Skeletal muscle tissue (tissue), 4 donors: Measurements from ENCODE around the gene PHF11. TPM values are rescaled to one million over a fixed set of nuclear protein-coding genes. Genes with fewer than 3 reads are reported as not detected.

ENCODE experiments used
- H3K27ac ChIP-seq: one replicate; pipeline ENCODE4 v1.7.0; 2013; ENCODE audit warnings: mild to moderate bottlenecking, low read depth, low read length, inconsistent platforms
- H3K27me3 ChIP-seq, 3 donors: one replicate each; pipeline ENCODE4 v1.7.0; 2013; ENCODE audit warnings: low read length in 3 of 3; ENCODE audit not compliant: control insufficient read depth in 3 of 3, insufficient read depth in 3 of 3
- H3K36me3 ChIP-seq, 3 donors: one replicate each; pipeline ENCODE4 v1.7.0; 2013; ENCODE audit warnings: low read length in 3 of 3; ENCODE audit not compliant: control insufficient read depth in 3 of 3, insufficient read depth in 3 of 3
- H3K4me1 ChIP-seq, 3 donors: one replicate each; pipeline ENCODE4 v1.7.0; 2013; ENCODE audit warnings: low read length in 3 of 3, mild to moderate bottlenecking in 3 of 3; ENCODE audit not compliant: control insufficient read depth in 3 of 3, insufficient read depth in 3 of 3
- H3K4me3 ChIP-seq, 3 donors: one replicate each; pipeline ENCODE4 v1.7.0; 2013; ENCODE audit warnings: low read length in 3 of 3
- H3K9ac ChIP-seq, 3 donors: one replicate each; pipeline ENCODE4 v1.7.0; 2013; ENCODE audit warnings: low read length in 3 of 3, mild to moderate bottlenecking in 3 of 3, moderate library complexity in 2 of 3, low read depth in 1 of 3
- H3K9me3 ChIP-seq, 3 donors: one replicate each; pipeline ENCODE4 v1.7.0; 2013; ENCODE audit warnings: low read length in 3 of 3; ENCODE audit not compliant: control insufficient read depth in 3 of 3
- total RNA-seq: library from RNA; depleted of rRNA; stranded (reverse); fragments of >200 nt; gene quantifications from one replicate; pipeline ENCODE4 v1.2.3, GENCODE V29; 2014
- donor health status: Osteomylitis.

The PHF11 gene
- 9.9 TPM for total RNA-seq

DNA sequence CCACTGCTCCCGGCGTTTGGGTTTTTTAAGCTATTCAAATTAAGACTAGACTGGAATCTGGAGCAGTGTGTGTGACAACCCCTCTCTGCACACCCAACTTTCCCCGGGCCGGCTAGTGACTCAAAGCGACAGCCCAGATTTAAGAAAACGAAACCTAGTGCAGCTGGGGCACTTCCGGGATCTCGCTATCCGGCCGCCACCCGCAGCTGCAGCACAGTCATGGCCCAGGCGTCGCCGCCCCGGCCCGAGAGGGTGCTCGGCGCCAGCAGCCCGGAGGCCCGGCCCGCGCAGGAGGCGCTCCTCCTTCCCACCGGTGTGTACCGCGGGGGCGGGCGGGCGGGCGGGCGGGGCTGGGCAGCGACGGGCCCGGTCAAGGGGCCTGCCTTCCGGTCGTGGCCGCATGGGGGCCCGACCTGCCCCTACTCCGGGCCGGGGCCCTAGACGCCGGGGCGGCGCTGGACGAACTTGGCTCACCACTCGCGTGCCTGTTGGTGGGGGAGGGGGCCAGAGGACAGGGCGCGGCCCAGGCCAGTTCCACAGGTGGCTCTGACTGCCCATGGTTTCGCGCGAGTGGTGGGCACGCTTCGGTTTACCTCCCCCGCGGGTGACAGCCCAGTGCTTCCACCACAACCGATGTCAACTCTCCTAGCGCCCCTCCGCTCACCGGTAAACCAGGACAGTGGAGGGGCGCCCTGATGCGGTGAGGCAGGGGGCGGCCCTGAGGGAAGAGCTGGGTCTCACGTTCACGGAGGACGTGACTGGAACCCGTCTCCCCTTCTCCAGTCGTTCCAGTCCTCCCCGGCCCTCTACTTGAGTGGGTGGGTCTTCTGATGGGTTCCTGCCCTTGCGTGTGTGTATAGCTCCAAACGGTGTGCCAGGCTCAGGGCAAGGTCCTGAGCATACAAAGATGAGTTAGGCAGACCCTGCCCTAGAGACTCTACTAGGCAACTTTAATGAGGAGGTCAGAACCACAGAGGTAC is at the start of gene PHF11:
PHF11 (plus strand) TSS at position 171 of the 980 bp plus-strand sequence; CDS start at position 220, 49 bp downstream.
- Histone ChIP-seq H3K9ac (peak within 1 kb of the TSS; percentile 78 to 84 (median 79)), H3K9me3 (no peaks in the 10 kb centered on the region), H3K4me3 (peak within 1 kb of the TSS; percentile 73 to 87 (median 79)), H3K36me3 (peaks cover 0 to 2% (median 0%) of the 10 kb centered on the region in 3 donors), H3K27me3 (no peaks in the 10 kb centered on the region), H3K4me1 (peaks cover 5 to 8% (median 7%) of the 10 kb centered on the region in 3 donors), H3K27ac (peak within 1 kb of the TSS; percentile 83)

- H3K9me3 ChIP-seq: no peaks in the 10 kb centered on the region
- peaks cover 0 to 11% (median 0%) of the 10 kb centered on the region in 3 donors for H3K4me1 ChIP-seq
- no peak overlapping the region for H3K27ac ChIP-seq
- H3K27me3 ChIP-seq: no peaks in the 10 kb centered on the region
- H3K4me3 ChIP-seq: no peak overlapping the region
- no peaks in the 10 kb centered on the region for H3K36me3 ChIP-seq
- no peak overlapping the region for H3K9ac ChIP-seq
Measured at GRCh38 chr13:49446473-49446872, 49.3 kb upstream of the PHF11 start.

- Histone ChIP-seq H3K27ac (no peak overlapping the region), H3K4me1 (peaks cover 0 to 11% (median 0%) of the 10 kb centered on the region in 3 donors)
Measured at GRCh38 chr13:49448753-49449152, 47.0 kb upstream of the PHF11 start.

GRCh38 chr13:49450105-49450819 is 45.5 kb upstream of the PHF11 start:
- no peaks in the 10 kb centered on the region for H3K36me3 ChIP-seq
- no peak overlapping the region for H3K27ac ChIP-seq
- H3K27me3 ChIP-seq: no peaks in the 10 kb centered on the region
- H3K9me3 ChIP-seq: no peaks in the 10 kb centered on the region
- peaks cover 0 to under 1% (median 0%) of the 10 kb centered on the region in 3 donors for H3K4me1 ChIP-seq
- no peak overlapping the region for H3K9ac ChIP-seq
- no peak overlapping the region for H3K4me3 ChIP-seq

More at GRCh38 chr13:49448753-49449152, 47.0 kb upstream of the PHF11 start:
- Histone ChIP-seq H3K9ac (no peak overlapping the region), H3K4me3 (no peak overlapping the region), H3K27me3 (no peaks in the 10 kb centered on the region), H3K9me3 (no peaks in the 10 kb centered on the region), H3K36me3 (no peaks in the 10 kb centered on the region)

- H3K27me3 ChIP-seq: no peaks in the 10 kb centered on the region
- no peaks in the 10 kb centered on the region for H3K9me3 ChIP-seq
- H3K9ac ChIP-seq: no peak overlapping the region
- no peaks in the 10 kb centered on the region for H3K4me1 ChIP-seq
- H3K27ac ChIP-seq: no peak overlapping the region
- H3K4me3 ChIP-seq: no peak overlapping the region
- no peaks in the 10 kb centered on the region for H3K36me3 ChIP-seq
Measured at GRCh38 chr13:49452725-49453457, 42.9 kb upstream of the PHF11 start.

DNA sequence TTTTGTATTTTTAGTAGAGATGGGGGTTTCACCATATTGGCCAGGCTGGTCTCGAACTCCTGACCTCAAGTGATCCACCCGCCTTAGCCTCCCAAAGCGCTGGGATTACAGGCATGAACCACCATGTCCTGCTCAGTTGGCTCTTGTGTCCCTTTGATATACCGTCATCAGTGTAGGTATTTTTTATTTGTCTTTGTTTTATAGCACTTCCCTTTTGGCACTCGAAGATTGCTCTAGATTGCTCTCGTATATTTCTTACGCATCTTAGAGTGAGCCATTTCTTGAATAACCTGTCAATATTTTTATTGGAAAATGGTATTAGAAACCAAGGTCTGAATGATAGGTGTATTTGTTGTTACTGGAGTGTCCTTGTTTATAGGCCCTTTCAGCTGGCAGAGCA is 42.3 kb upstream of the PHF11 start:
- Histone ChIP-seq H3K9ac (no peak overlapping the region), H3K4me1 (no peaks in the 10 kb centered on the region), H3K27me3 (no peaks in the 10 kb centered on the region), H3K27ac (no peak overlapping the region), H3K36me3 (no peaks in the 10 kb centered on the region), H3K4me3 (no peak overlapping the region), H3K9me3 (no peaks in the 10 kb centered on the region)

- H3K36me3 ChIP-seq: no peaks in the 10 kb centered on the region
- H3K27me3 ChIP-seq: no peaks in the 10 kb centered on the region
- no peaks in the 10 kb centered on the region for H3K9me3 ChIP-seq
- H3K9ac ChIP-seq: no peak overlapping the region
- no peak overlapping the region for H3K4me3 ChIP-seq
- H3K4me1 ChIP-seq: no peaks in the 10 kb centered on the region
- H3K27ac ChIP-seq: no peak overlapping the region
Measured at GRCh38 chr13:49454388-49455006, 41.3 kb upstream of the PHF11 start.

DNA sequence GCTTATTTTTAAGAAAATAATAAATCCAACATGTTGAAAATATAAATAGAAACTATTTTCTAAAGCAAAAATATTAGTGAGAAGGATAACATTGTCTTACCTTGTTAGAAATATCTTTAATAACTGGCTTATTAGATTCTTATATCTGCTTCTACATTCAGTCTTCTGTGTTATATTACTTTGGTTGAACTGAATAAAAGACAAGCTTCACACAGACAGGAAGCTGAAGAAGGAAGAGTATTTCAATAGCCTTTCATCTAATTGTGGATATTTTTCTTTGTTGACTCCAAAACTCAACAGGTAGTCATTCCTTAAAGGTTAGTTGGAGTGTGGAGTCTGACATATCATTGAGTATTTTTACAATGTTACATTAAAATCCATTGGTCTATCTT is 40.8 kb upstream of the PHF11 start:
- no peak overlapping the region for H3K27ac ChIP-seq
- H3K36me3 ChIP-seq: no peaks in the 10 kb centered on the region
- H3K4me3 ChIP-seq: no peak overlapping the region
- H3K9me3 ChIP-seq: no peaks in the 10 kb centered on the region
- no peaks in the 10 kb centered on the region for H3K4me1 ChIP-seq
- H3K27me3 ChIP-seq: no peaks in the 10 kb centered on the region
- H3K9ac ChIP-seq: no peak overlapping the region

- Histone ChIP-seq H3K27ac (no peak overlapping the region), H3K9ac (no peak overlapping the region), H3K4me1 (no peaks in the 10 kb centered on the region), H3K4me3 (no peak overlapping the region), H3K9me3 (no peaks in the 10 kb centered on the region), H3K36me3 (no peaks in the 10 kb centered on the region), H3K27me3 (no peaks in the 10 kb centered on the region)
Measured at GRCh38 chr13:49456156-49456555, 39.6 kb upstream of the PHF11 start.
